Gastrocnemius medialis (tissue), 4 donors: ENCODE results near the gene MEPE.

Source experiments
- POLR2A ChIP-seq, 2 donors: fragments of 450-650 bp; IDR thresholded peaks; one replicate each; pipeline ENCODE4 v1.6.1; 2017; ENCODE audit warnings: antibody characterized with exemption in 2 of 2, mild to moderate bottlenecking in 2 of 2, moderate library complexity in 2 of 2
- TF ChIP-seq, protein P1 (sequence below), 5 experiments: fragments of 450-650 bp in 3 of 5; fragments of 200-600 bp in 2 of 5; sonication (generic) in 2 of 5; IDR thresholded peaks in 4 of 5; conservative IDR thresholded peaks in 1 of 5; 1 replicate in 4 of 5; 2 replicates in 1 of 5; pipeline ENCODE4 v1.5.1; 2016 to 2019; ENCODE audit warnings: antibody characterized with exemption in 5 of 5, mild to moderate bottlenecking in 3 of 5, moderate library complexity in 3 of 5

DNA sequence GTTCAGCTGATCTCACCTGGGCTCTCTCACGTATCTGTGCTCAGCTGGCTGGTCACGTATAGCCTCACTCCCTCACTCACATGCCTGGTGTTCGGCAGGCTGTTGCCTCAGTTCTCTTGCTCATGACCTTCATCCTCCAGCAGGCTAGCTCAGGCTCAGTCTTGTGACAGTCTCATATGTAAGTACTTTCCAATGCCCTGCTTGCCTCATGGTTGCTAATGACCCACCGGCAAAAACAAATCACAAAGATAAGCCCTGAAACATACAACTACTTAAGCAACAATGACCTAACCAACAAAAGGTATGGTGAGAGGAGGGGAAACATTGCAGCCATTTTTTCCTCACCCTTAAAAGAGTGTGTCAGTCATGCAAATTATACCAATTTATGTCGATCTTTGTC is 25.0 kb downstream of the MEPE start:
- TF ChIP-seq, protein P1, sequence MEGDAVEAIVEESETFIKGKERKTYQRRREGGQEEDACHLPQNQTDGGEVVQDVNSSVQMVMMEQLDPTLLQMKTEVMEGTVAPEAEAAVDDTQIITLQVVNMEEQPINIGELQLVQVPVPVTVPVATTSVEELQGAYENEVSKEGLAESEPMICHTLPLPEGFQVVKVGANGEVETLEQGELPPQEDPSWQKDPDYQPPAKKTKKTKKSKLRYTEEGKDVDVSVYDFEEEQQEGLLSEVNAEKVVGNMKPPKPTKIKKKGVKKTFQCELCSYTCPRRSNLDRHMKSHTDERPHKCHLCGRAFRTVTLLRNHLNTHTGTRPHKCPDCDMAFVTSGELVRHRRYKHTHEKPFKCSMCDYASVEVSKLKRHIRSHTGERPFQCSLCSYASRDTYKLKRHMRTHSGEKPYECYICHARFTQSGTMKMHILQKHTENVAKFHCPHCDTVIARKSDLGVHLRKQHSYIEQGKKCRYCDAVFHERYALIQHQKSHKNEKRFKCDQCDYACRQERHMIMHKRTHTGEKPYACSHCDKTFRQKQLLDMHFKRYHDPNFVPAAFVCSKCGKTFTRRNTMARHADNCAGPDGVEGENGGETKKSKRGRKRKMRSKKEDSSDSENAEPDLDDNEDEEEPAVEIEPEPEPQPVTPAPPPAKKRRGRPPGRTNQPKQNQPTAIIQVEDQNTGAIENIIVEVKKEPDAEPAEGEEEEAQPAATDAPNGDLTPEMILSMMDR (IDR thresholded peaks at IDR 0.05 in 4 of 5, conservative IDR thresholded peaks at IDR 0.05 in 1 of 5) = no peak
- TF ChIP-seq POLR2A (IDR thresholded peaks at IDR 0.05) = no peak
